GM10248 (cell line): ENCODE data around the gene MEFV.

ENCODE experiments used
- CTCF ChIA-PET: fragments of 300-600 bp; sonication (Branson Sonifier 250); formaldehyde crosslinking; extraction: SDS; loops from one replicate; lab custom pipeline; 2021; ENCODE audit warnings: antibody characterized with exemption; lab: Yijun Ruan, JAX
- POLR2A ChIA-PET: fragments of 350-650 bp; sonication (Branson Sonifier 250); formaldehyde crosslinking; extraction: SDS; loops from one replicate; lab custom pipeline; 2020; ENCODE audit warnings: antibody characterized with exemption; lab: Yijun Ruan, JAX
- DNase-seq: peaks from one replicate; pipeline ENCODE4 v3.0.0; 2012; ENCODE audit errors: extremely low spot score
- TF ChIP-seq, protein P1 (sequence below): IDR thresholded peaks from 2 replicates; pipeline ENCODE4 v1.5.1; 2012; ENCODE audit warnings: mild to moderate bottlenecking, low read depth; ENCODE audit errors: extremely low read depth, missing control alignments, control extremely low read depth

The MEFV gene

DNA sequence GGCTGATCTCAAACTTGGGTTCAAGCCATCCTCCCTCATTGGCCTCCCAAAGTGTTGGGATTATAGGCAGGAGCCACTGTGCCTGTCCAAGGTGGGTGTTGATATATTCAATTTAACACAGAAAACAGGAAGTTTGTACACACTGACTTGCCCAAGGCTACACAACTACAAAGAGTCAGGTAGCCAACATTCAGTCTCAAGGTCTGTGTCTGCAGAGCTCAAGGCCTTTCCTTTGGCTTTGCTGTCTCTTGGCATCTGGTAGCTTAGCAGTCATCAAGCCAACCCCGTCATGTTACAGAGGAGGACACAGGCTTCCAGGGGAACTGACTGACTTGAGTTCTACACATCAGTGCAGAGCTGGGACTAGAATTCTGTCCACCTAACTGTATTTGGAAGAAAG, 11.9 kb upstream of the MEFV start:
- CTCF ChIA-PET, result interaction anchor here (1.5 to 2.4 kb wide), 3 partner anchors 8 to 233 kb away, joined by 4 to 9 read pairs (median 5); partner anchors contain the start of gene CLUAP1
- TF ChIP-seq, protein P1, sequence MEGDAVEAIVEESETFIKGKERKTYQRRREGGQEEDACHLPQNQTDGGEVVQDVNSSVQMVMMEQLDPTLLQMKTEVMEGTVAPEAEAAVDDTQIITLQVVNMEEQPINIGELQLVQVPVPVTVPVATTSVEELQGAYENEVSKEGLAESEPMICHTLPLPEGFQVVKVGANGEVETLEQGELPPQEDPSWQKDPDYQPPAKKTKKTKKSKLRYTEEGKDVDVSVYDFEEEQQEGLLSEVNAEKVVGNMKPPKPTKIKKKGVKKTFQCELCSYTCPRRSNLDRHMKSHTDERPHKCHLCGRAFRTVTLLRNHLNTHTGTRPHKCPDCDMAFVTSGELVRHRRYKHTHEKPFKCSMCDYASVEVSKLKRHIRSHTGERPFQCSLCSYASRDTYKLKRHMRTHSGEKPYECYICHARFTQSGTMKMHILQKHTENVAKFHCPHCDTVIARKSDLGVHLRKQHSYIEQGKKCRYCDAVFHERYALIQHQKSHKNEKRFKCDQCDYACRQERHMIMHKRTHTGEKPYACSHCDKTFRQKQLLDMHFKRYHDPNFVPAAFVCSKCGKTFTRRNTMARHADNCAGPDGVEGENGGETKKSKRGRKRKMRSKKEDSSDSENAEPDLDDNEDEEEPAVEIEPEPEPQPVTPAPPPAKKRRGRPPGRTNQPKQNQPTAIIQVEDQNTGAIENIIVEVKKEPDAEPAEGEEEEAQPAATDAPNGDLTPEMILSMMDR, result no peak

DNA sequence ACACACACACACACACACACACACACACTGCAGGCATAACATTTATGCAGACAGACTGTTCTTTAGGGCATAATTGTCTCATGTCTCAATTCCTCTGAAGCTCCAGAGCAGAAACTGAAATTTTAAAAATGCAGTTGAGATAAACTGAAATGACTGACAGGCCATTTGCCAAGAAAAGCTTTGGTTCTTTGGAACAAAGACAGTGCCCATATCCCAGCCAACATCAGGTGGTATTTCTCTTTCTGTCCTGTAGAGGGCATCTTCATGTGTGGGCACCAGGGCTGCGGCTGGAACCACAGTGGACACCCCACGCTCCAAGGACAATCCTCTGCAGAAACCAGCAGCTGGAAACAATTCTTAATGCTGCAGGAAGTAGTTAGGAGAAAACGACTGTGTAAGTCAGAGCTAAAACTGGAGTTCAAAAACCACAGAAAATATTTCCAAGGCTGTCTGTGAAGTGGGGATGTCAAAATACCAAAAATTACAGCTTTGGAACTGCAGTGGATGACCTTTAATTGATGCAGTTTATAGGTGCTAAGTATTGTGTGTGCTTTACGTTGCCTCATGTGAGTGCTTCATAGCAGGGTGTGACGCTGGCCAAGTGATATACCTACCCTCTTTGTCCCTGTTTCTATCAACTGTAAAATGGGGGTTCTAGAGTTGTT, 10.6 kb upstream of the MEFV start:
- DNase-seq, result no peak
- CTCF ChIA-PET, result interaction anchor here (0.9 to 2.9 kb wide), 11 partner anchors 10 to 234 kb away, joined by 3 to 11 read pairs (median 4); partner anchors contain the start of genes CLUAP1, TIGD7, ZNF263 and ZNF75A
- TF ChIP-seq, protein P1, result peak; percentile 32
- POLR2A ChIA-PET, result no interaction called here

More for the DNA sequence above, 11.9 kb upstream of the MEFV start:
- POLR2A ChIA-PET, result no interaction called here
- DNase-seq, result no peak

DNA sequence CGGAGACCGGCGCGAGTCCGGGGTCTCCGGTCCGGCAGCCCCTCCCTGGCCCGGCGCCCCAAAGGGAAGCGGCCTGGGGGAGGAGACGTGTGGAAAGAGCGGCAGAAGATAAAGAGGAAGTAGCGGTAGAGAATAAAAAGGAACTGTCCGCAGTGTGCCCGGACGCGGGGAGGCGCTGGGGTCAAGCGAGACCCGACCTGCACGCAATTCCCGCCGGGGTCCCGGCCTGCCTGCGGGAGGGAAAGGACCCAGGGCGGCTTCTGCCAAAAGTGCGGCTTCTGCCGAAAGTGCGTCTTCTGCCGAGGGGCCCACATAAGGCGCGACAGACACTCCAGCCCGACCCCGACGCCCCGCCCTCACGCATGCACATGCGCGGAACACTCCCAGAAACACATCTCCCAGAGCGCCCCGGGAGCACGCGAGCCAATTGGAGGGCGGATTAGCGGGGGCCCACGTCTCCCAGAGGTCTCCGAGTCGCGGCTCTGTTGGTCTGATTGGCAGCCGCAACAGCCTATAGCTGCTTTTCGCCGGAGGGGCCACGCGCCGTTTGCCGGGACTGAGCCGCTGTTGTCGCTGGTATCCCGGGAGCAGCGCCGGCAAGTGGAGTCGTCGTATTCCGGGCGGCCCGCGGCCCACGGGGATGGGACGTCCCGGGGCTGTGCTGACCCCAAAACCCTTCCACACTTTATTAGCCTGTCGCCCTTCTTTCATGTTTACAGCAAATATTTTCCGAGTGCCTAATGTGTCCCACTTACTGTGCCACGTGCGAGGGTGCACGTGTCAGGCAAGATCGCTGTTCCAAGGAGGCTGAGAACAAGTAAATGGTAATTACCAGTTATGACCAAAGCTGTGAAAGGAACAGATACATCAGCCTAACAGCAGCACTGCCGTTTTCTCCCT, 8.0 kb upstream of the MEFV start:
- ChIA-PET POLR2A (interaction anchor here (1.6 kb wide), 1 partner anchor 19 kb away, joined by 4 read pairs; the partner anchor contains the start of gene ZNF263), CTCF (interaction anchor here (0.9 kb wide), 1 partner anchor 22 kb away, joined by 3 read pairs; no protein-coding TSS in a partner anchor)
- TF ChIP-seq, protein P1, result peak; percentile 39
- peak; percentile 98 for DNase-seq

DNA sequence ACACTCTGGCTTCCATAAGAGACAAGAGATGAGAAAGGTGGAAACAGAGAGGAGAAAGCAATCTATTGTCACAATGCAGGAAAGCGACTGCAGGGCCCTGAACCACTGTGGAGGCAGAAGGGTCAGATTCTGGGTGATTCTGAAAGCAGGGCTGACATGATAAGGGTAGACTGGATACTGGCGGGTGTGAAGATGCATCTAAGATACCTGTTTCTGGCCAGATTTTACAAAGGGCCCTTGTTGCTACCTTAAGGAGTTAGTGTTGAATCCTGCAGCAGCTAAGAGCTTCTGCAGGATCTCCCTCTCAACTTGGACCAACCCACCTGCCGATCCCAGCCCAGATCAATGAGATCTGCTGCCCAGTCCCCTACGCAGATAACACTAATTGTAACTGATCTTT, 6.1 kb upstream of the MEFV start:
- POLR2A ChIA-PET, result no interaction called here
- CTCF ChIA-PET, result interaction anchor here (0.9 kb wide), 1 partner anchor 9 kb away, joined by 3 read pairs; no protein-coding TSS in a partner anchor
- DNase-seq, result no peak
- TF ChIP-seq, protein P1, result no peak

DNA sequence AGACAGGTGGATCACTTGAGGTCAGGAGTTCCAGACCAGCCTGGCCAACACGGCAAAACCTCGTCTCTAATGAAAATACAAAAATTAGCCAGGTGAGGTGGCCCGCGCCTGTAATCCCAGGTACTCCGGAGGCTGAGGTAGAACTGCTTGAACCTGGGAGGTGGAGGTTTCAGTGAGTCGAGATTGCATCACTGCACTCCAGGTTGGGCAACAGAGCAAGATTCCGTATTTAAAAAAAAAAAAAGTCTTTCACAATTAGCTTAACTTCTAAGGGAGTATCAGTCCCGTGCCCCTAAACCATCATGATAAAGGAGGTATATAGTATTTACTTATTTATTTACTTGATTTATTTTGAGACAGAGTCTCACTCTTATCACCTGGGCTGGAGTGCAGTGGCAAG, 3.4 kb upstream of the MEFV start:
- no peak for DNase-seq
- CTCF ChIA-PET, result no interaction called here
- TF ChIP-seq, protein P1, result no peak
- POLR2A ChIA-PET, result no interaction called here

DNA sequence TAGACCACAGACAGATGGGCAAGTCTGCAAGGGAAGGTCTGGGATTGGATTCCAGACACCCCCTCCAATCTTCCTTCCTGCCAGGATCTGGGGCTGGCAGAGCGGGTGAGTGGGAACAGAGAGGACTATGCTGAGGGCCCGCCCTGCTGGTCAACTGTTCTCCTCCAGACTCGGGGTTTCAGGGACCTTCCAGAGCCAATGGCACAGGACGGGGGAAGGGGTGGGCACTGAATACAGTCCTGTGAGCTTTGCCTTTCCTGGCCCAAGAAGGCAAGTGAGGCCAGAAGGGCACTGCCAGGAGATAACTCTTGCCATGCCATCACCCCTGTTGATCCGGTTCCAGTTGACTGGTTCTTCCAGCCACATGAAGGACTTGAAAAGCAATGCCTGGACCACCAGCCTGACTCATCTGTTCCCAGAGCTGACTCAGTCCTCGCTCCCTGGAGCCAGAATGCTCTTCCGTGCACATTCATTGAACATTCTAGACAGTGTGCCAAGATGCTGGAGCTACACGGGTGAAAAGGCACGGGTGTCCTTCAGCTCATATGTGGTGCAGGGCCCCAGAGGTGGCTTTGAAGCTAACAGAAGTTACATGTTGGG, 533 bp upstream of the MEFV start:
- ChIA-PET CTCF (no interaction called here), POLR2A (no interaction called here)
- TF ChIP-seq, protein P1, result no peak
- DNase-seq, result no peak
